Midbrain (tissue), 1 donor: ENCODE data around the gene MKI67.

ENCODE experiments used
- DNase-seq: peaks from one replicate; lab custom pipeline; 2025; lab: John Stamatoyannopoulos, UW

MKI67 gene

DNA sequence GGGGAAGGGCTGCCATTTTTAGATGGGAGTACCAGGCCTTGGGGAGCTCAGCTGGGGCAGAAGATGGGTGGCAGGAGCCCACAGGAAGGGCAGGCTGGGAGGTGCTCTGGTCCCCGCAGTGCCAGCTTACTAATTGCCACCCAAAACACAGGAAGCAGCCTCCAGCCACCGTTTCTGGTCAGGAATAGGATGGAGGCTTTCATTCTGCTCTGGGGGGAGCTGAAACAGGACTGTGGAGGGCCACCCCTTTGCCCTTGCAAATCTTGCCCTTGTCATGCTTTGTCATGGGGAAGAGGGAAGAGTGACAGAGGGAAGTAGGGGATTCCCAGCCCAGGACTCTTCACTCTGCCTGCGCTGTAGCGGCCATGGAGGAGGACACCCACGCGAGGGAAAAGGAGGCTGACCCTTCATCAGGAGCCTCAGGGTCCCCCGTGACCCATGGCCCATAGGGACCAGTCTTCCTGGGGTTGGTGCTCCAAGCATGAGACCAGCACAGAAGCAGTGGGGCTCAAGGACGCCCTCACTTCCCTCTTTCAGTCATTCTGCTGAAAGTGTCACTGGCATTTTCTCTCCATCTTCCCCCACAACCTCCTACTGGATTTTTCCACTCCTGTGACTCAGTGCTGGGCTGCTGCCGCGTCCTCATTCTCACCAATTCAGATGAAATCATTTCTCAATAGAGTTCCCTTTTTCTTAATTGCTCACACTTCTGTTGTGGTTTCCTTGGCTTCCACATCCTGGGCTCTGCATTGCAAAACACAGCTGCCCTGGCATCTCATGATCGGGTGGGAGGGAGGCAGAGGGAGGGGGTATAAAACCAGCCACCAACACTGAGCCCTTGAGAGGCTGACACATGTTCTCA lies 61.9 kb downstream of the MKI67 start:
- DNase-seq: peak; percentile 56

GRCh38 chr10:128063736-128064107 lies 62.5 kb downstream of the MKI67 start:
- DNase-seq: no peak

GRCh38 chr10:128062881-128063563 lies 63.2 kb downstream of the MKI67 start:
- peak; percentile 12 for DNase-seq

GRCh38 chr10:128062331-128062880 lies 63.8 kb downstream of the MKI67 start:
- no peak for DNase-seq

- no peak for DNase-seq
Measured at GRCh38 chr10:128061306-128062300, 64.6 kb downstream of the MKI67 start.

GRCh38 chr10:128060341-128061250 lies 65.6 kb downstream of the MKI67 start:
- no peak for DNase-seq

GRCh38 chr10:128059982-128060293 lies 66.3 kb downstream of the MKI67 start:
- no peak for DNase-seq

DNA sequence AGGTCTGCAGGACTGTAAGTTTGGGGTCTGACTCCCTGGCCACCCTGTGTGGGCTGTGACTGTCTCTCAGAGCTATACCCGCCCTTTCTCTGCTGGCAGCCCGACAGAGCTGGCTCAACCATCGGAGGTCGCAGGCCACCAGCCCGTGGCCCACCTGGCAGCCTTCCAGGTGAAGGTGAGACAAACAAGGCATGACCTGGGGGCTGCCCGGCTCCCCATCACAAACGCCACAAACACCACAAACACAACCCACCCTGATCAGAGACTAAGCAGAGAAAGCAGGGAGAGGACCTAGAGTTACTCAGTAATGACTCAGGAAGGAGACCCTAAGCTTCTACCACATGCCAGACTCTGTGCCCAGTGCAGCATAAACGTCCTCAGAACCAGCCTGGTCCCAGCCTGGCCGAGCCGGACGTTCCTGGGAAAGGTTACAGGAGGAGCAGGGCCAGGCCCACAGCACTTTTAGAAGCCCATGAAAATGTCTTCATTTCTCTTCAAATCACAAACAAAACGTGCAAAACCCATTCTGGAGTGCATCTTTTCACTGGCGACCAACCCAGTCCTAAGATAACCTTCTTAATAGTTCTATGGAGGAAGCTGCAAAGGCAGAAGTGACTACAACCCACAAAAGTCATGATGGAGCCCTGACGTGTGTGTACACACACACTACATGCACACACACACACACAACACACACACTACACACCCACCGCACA lies 66.8 kb downstream of the MKI67 start:
- no peak for DNase-seq

- no peak for DNase-seq
Measured at GRCh38 chr10:128058750-128059134, 67.5 kb downstream of the MKI67 start.

DNA sequence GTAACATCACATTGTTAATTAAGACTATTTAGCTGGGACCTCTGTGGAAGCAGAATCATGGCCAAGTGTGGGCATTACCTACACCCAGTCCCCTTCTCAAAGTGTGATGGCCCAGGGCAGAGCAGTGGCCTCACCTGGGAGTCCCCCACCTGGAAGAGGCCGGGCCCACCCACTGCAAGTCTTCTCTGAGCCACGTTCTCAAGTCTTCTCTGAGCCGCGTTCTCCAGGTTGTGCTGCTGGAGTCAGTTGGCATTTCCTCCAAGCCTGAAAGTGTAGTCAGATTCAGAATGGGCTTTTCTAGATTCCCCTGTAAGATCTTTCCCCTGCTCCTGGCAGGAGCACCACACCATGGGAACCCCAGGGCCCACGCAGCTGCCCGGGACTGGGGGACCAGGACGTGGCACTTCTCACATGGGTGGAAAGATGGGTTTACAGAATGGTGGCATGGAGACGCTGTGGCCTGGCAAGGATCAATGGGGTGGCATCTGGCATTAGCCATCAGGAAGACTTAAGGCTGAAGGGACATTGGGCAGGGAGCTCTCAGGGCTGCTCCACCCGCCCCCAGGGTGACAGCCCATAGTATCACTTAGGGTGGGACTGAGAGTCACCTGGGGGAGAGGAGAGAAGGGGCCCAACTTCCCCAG lies 68.0 kb downstream of the MKI67 start:
- no peak for DNase-seq

- DNase-seq: no peak
Measured at GRCh38 chr10:128056303-128057050, 69.7 kb downstream of the MKI67 start.

GRCh38 chr10:128055061-128055868 lies 71.0 kb downstream of the MKI67 start:
- no peak for DNase-seq

GRCh38 chr10:128054163-128054970 lies 71.9 kb downstream of the MKI67 start:
- no peak for DNase-seq

DNA sequence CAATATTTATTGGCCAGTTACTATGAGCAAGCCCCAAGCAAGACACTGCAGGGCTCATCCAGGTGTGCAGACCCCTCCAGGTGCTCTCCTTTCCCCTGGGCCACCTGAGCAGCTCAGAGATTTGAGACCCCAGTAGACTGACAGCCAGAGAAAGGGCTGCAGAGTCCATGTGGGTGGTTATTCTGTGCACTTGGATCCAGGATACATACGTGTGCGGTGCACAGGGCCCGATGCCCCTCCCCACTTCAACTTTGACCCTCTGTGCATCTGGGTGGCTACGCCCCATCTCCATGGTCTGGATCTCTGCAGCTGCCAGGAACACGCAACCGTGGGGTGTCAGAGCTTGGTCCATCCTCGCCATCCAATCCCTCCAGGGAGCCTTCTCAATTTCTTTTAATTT lies 72.9 kb downstream of the MKI67 start:
- DNase-seq: no peak

GRCh38 chr10:128052696-128053095 lies 73.5 kb downstream of the MKI67 start:
- no peak for DNase-seq

- no peak for DNase-seq
Measured at GRCh38 chr10:128051548-128051947, 74.7 kb downstream of the MKI67 start.

DNA sequence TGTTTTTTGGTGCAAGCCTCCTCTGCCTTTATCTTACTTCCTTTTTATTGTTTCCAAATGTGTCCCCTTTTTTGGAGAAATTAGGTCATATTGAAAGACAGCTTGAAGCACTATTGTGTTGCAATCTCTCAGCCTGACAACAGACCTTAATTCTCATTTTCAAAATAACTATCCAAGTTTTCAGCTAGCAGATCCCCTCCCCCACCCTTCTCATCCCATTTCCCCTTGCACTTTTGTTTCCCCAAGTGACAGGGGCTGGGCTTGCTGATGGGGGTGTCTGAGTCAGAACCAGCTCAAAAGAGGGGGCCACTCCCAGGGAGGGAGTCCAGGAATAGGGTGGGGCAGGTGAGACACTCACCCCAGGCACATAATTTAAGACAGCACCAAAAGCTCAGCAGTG lies 75.3 kb downstream of the MKI67 start:
- DNase-seq: no peak
